Activated CD8-positive, alpha-beta memory T cell treated with anti-CD3 and anti-CD28 coated beads for 4 hours (primary cell): ENCODE results near the gene CERS1.

Experiments
- DNase-seq, 2 donors: peaks; one replicate each; pipeline ENCODE4 v3.0.0-alpha.2; 2020; ENCODE audit warnings: low read depth in 2 of 2

Gene CERS1

DNA sequence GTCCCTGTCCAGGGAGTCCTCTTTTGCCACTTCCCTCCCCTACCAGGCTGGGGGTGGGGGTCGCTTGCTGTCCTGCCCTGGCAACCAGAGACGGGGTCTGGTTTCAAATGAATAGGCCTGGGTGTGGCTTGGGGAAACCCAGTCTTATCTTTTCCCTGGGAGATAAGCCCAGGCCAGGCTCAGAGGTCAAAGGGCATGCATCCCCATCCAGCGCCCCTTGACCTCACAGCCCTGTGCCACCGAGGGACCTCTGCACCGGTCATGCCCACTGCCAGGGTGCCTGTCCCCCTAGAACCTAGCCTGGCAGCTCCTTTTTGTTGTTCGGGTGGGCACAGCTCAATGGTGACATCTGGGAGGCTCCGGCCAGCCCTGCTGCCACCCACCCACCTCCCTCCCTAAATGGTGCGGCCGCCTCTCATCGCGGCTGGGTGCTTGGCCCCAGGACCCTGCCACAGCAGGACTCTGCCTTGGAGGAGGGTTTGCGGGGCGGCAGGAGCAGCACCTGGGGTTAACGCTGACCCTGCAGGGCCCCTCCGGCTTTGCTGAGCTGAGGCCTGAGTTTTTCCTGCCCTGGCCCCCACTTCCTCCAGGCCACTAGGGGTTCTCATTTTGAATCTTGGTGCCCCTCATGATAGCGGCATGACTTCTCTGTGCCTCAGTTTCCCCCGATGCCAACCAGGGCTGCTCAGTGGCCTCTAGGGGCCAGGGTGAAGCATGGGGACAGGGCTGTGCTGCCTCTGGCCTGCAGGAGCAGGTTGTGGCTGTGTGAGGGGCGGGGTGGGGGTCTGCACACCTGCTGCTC, 2.9 kb upstream of the CERS1 start:
- no peak for DNase-seq

DNA sequence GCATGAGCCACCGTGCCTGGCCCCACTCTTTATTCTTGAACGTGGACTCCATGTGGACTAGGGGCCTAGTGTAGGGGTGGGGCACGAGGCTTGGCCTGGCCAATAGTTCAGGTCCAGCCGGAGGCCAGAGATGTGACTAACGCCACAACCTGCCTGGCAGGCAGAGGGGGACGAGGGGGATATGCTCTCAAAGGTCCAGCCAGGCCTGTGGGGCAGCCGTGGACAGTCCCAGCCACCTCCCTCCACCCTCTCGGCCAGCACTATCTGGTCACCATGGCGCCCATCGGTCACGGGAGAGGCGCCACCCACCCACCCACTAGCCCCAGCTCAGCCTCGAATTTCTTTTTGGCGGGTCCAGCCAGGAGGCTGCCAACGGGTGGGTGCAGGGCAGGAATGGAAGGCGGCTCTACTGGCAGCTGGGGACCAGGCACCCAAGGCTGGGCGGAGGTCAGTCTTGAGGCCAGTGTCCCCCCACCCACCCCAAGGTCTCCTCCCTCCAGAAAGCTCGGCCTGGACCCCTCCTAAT, 2.2 kb upstream of the CERS1 start:
- DNase-seq, result no peak

GRCh38 chr19:18897094-18898029, 1.4 kb upstream of the CERS1 start:
- no peak for DNase-seq

GRCh38 chr19:18896421-18896841, 473 bp upstream of the CERS1 start:
- no peak for DNase-seq

DNA sequence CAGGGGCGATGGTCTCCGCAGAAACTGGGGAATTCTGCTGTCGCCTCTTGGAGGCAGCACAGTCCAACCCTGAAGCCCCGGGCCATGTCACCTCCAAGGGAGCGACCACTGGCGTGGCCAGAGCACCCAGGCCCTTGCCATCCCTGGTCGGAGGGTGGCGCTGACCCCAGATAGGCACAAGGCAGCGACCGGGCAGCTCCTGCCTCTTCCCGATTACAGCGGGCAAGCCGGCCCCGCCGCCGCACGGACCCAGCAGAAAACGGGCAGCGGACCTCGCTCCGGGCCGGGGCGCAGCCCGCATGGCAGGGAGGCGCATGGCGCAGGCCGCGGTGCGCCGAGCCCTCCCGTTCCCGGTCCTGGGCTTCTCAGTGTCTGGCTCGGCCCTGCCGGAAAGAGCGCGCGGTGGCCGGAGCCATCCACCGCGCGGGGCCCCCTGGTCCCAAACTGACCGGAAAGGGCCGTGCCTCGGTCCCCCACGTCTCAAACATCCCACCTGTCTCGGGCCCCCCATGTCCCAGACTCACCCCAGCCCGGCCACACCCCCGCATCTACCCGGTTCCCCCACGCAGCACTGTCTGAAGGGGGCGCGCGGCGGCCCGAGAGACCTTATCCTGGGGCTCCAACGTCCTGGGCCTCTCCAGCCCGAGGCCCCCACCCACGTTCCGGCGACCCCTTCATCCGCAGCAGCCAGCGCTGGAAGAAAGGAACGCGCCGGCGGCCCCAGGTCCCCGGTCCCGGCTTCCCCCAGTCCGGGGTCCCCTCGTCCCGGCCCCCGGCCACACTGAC, 727 bp downstream of the CERS1 start:
- no peak for DNase-seq

- no peak for DNase-seq
Measured at GRCh38 chr19:18894254-18895037, 1.5 kb downstream of the CERS1 start.

DNA sequence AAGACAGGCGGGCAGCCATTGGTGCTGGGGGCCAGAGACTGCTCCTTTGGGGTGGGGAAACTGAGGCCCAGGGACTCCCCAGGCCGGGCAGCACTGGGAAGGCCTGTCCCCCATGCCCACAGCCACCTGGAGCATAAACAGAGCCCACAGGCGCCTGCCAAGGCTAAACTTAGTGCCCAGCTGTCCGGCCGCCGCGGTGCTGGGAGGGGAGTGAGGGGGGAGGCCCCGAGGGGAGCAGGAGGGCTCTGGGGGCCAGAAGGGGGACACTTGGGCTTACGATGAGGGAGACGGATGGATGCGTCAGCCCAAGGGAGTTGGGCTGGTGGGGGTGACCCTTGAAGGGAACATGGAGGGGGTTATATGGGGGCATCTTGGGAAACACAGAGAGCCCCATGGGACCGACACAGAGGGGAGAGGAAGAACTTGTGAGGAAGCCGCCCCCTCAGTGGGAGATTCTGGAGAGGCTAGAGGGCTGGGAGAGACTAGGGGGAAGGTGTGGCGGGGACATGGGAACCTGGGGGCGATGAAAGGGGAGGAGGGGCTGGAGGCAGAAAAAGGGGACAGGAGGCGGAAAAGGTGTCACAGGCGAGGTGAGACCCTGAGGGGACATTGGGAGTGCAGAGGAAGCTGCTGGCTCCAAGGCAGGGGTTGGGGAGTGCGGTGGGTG, 2.2 kb downstream of the CERS1 start:
- no peak for DNase-seq

GRCh38 chr19:18889949-18890745, 5.8 kb downstream of the CERS1 start:
- DNase-seq, result no peak

DNA sequence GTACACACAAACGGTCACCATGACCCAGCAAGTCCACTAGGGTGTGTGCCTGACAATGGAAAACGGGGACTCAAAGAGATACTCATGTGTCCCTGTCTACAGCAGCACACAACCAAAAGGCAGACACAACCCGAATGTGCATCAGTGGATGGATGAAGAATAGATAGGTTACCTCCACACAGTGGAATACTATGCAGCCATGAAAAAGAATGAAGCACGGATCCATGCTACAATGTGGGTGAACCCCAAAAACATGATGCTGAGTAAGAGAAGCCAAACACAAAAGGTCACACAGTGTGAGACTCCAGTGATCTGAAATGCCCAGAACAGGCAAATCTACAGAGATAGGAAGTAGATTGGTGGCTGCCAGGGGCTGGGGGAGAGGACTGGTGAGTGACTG, 9.0 kb downstream of the CERS1 start:
- no peak for DNase-seq

- DNase-seq, result no peak
Measured at GRCh38 chr19:18883526-18884304, 12.2 kb downstream of the CERS1 start.

GRCh38 chr19:18881491-18881890, 14.5 kb downstream of the CERS1 start:
- no peak for DNase-seq

DNA sequence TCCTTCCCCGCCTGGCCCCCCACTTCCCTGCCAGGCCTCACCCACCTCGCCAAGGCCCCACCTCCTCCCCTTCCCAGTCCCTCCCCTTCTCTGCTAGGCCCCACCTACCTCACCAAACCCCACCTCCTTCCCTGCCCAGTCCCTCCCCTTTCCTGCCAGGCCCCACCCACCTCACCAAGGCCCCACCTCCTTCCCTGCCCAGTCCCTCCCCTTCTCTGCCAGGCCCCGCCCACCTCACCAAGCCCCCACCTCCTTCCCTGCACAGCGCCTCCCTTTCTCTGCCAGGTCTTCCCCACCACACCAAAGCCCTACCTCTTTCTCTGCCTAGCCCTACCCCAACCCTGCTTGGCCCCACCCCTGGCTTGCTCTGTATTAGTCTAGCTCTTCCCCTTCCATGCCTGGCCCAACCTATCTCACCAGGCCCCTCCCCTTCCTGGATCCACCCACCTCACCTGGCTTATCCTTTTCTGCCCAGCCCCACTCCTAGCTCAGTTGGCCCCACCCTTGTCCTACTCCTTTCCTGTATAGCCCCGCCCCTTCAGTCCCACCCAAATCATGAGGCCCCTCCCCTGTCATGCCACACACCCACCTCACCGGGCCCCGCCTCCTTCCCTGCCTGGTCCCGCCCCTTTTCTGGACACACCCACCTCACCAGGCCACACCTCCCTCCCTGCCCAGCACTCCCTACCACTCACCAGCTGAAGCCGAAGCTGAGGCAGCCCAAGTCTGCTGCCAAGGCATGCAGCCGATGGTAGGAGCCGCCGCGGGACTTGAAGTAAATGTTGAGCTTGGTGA, 16.2 kb downstream of the CERS1 start:
- no peak for DNase-seq

DNA sequence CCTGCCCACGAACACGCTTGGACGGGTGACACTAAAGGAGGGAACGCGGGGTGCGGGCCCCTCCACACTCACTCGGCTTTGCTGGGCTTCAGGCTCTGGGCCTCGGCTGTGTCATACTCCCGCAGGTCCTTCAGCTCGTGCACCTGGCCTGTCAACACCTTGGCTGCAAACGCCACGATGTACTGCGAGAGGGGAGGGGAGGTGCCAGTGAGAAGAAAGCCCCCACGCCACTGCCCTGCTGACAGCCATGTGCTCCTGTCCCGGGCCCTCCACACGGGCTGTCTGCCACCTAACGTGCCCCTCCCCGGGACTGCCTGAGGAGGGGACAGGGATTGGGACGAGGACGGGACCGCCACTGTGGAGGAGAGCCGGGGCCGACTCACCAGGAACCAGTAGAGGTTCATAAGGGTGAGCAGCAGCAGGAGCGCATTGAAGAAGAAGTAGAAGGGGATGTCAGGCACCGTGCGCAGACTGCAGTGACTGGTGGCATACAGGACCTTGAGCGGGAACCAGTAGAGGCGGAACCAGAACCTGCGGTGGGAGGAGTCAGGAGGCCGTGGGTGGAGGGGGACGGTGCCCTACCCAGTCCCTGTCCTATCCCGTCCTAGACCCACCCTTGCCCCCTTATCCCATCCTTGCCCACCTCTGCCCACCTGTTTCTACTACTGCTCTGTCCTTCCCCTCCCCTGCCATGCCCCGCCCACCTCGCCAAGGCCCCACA, 16.9 kb downstream of the CERS1 start:
- DNase-seq, result no peak

DNA sequence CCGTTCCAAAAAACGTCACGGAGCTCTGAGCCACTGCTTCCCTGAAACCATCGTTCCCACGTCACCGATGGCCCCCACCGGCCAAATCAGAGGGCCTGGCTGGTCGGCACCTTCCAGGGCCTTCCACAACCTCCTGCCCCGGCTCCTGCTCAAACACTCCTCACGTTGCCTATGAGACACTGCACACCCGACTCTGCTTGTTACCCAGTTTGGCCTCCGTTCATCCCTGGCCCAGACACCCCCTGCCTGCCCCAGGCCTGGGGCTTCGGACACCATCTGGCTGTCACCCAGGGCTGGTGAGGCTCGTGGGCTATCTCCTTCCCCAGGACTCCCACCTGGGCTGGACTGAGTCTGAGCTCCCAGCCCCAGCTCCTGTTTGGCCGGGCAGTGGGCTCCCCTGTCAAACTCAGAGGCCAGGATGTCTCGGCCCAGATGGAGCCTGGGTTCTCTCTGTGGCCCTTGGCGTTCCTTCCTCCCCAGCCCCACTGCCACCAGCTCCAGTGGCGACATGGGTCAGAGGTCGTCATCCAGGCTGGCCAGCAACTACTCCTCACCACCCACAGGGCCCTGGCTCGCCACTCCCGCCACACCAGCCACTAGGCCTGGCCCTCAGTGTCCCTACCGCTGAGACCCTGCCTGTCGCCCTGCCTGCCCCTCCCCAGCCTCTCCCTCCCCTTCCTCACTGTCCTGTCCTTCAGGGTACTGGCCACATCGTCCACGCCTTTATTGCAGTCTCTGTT, 17.7 kb downstream of the CERS1 start:
- no peak for DNase-seq

- DNase-seq, result no peak
Measured at GRCh38 chr19:18876865-18877264, 19.1 kb downstream of the CERS1 start.

- no peak for DNase-seq
Measured at GRCh38 chr19:18875726-18876125, 20.2 kb downstream of the CERS1 start.

GRCh38 chr19:18871543-18871942, 24.4 kb downstream of the CERS1 start:
- DNase-seq, result no peak
